H9 (cell line): Measurements from ENCODE around the gene ACTL7A. TPM values are rescaled to one million over a fixed set of nuclear protein-coding genes. Genes with fewer than 3 reads are reported as not detected.

Experiments used
- DNase-seq: peaks from one replicate; pipeline ENCODE4 v3.0.0-alpha.2; 2017
- H2AFZ ChIP-seq: one replicate; pipeline ENCODE4 v1.6.1; 2013; ENCODE audit warnings: mild to moderate bottlenecking, low read length, control low read depth, moderate library complexity
- H2AK5ac ChIP-seq: 2 replicates; pipeline ENCODE4 v1.6.1; 2013; ENCODE audit warnings: low read length, control low read depth, mixed read lengths; ENCODE audit not compliant: insufficient read length
- H2BK120ac ChIP-seq: one replicate; pipeline ENCODE4 v1.6.1; 2013; ENCODE audit warnings: low read depth, mild to moderate bottlenecking, low read length, control low read depth, inconsistent platforms; ENCODE audit not compliant: poor library complexity, severe bottlenecking
- H2BK12ac ChIP-seq: 2 replicates; pipeline ENCODE4 v1.6.1; 2013; ENCODE audit warnings: low read length, control low read depth, mixed read lengths, low read depth; ENCODE audit not compliant: insufficient read length
- H2BK15ac ChIP-seq: 2 replicates; pipeline ENCODE4 v1.6.1; 2013; ENCODE audit warnings: low read depth, low read length, control low read depth
- H2BK20ac ChIP-seq: one replicate; pipeline ENCODE4 v1.6.1; 2013; ENCODE audit warnings: low read depth, mild to moderate bottlenecking, low read length, control low read depth, inconsistent platforms; ENCODE audit not compliant: poor library complexity, severe bottlenecking
- H2BK5ac ChIP-seq: 2 replicates; pipeline ENCODE4 v1.6.1; 2013; ENCODE audit warnings: low read length, control low read depth, mixed read lengths; ENCODE audit not compliant: insufficient read length
- H3K14ac ChIP-seq: 2 replicates; pipeline ENCODE4 v1.6.1; 2013; ENCODE audit warnings: low read length, control low read depth; ENCODE audit not compliant: insufficient read depth
- H3K18ac ChIP-seq: 2 replicates; pipeline ENCODE4 v1.6.1; 2013; ENCODE audit warnings: low read depth, mild to moderate bottlenecking, mixed read lengths, low read length, control low read depth; ENCODE audit not compliant: insufficient read length
- H3K23ac ChIP-seq: 2 replicates; pipeline ENCODE4 v1.6.1; 2013; ENCODE audit warnings: low read length, control low read depth, mixed read lengths, low read depth; ENCODE audit not compliant: insufficient read length
- H3K23me2 ChIP-seq: 2 replicates; pipeline ENCODE4 v1.6.1; 2013; ENCODE audit warnings: low read depth, mild to moderate bottlenecking, mixed read lengths, low read length, control low read depth; ENCODE audit not compliant: insufficient read length, poor library complexity, severe bottlenecking
- H3K27ac ChIP-seq: 2 replicates; pipeline ENCODE4 v1.5.1; 2013; ENCODE audit warnings: low read length, control low read depth, mixed read lengths, low read depth; ENCODE audit not compliant: insufficient read length
- H3K27me3 ChIP-seq: 2 replicates; pipeline ENCODE4 v1.6.1; 2013; ENCODE audit warnings: low read length, control low read depth, inconsistent platforms; ENCODE audit not compliant: insufficient read depth
- H3K4ac ChIP-seq: 2 replicates; pipeline ENCODE4 v1.6.1; 2013; ENCODE audit warnings: low read depth, mild to moderate bottlenecking, control low read depth, inconsistent platforms, low read length, moderate library complexity
- H3K4me1 ChIP-seq: 2 replicates; pipeline ENCODE4 v1.6.1; 2013; ENCODE audit warnings: low read length, control low read depth, inconsistent platforms; ENCODE audit not compliant: insufficient read depth
- H3K4me2 ChIP-seq: 2 replicates; pipeline ENCODE4 v1.6.1; 2013; ENCODE audit warnings: low read length, control low read depth, mixed read lengths; ENCODE audit not compliant: insufficient read length, insufficient read depth
- H3K56ac ChIP-seq: 2 replicates; pipeline ENCODE4 v1.6.1; 2013; ENCODE audit warnings: low read depth, mild to moderate bottlenecking, mixed read lengths, low read length, control low read depth; ENCODE audit not compliant: insufficient read length
- H3K79me1 ChIP-seq: 2 replicates; pipeline ENCODE4 v1.6.1; 2013; ENCODE audit warnings: low read depth, mild to moderate bottlenecking, moderate library complexity, low read length, control low read depth, inconsistent platforms; ENCODE audit not compliant: insufficient read depth, poor library complexity, severe bottlenecking
- H3K79me2 ChIP-seq: 2 replicates; pipeline ENCODE4 v1.6.1; 2013; ENCODE audit warnings: low read length, control low read depth, inconsistent platforms; ENCODE audit not compliant: insufficient read depth
- H3K9ac ChIP-seq: 2 replicates; pipeline ENCODE4 v1.6.1; 2013; ENCODE audit warnings: low read length, control low read depth, mixed read lengths; ENCODE audit not compliant: insufficient read length; ENCODE audit errors: extremely low read depth
- H3K9me3 ChIP-seq: one replicate; pipeline ENCODE4 v1.6.1; 2013; ENCODE audit warnings: low read depth, low read length, inconsistent platforms; ENCODE audit not compliant: control insufficient read depth
- H3T11ph ChIP-seq: one replicate; pipeline ENCODE4 v1.6.1; 2013; ENCODE audit warnings: mild to moderate bottlenecking, low read length, control low read depth, inconsistent platforms
- H4K20me1 ChIP-seq: one replicate; pipeline ENCODE4 v1.6.1; 2013; ENCODE audit not compliant: control insufficient read depth, insufficient read length, insufficient read depth
- H4K5ac ChIP-seq: 2 replicates; pipeline ENCODE4 v1.6.1; 2013; ENCODE audit warnings: low read depth, mild to moderate bottlenecking, mixed read lengths, low read length, control low read depth; ENCODE audit not compliant: insufficient read length
- H4K8ac ChIP-seq: replicated peaks from 2 replicates; pipeline ENCODE4 v1.6.1; 2013; ENCODE audit warnings: low read length, control low read depth, mixed read lengths, low read depth; ENCODE audit not compliant: insufficient read length
- H4K91ac ChIP-seq: 2 replicates; pipeline ENCODE4 v1.6.1; 2013; ENCODE audit warnings: low read depth, mild to moderate bottlenecking, moderate library complexity, mixed read lengths, low read length, control low read depth; ENCODE audit not compliant: insufficient read length
- H3K27ac Mint-ChIP-seq, 3 experiments: 2 replicates in 2 of 3; 3 replicates in 1 of 3; pipeline ENCODE4 v1.8.0; 2020 to 2021; ENCODE audit warnings: mixed read lengths in 3 of 3, mild to moderate bottlenecking in 1 of 3, moderate library complexity in 1 of 3
- H3K27me3 Mint-ChIP-seq: 2 replicates; pipeline ENCODE4 v1.8.0; 2021; ENCODE audit warnings: low read depth, mild to moderate bottlenecking, moderate library complexity, mixed read lengths
- H3K36me3 Mint-ChIP-seq, 3 experiments: 2 replicates in 2 of 3; 3 replicates in 1 of 3; pipeline ENCODE4 v1.8.0; 2020 to 2021; ENCODE audit warnings: low read depth in 3 of 3, mixed read lengths in 3 of 3; ENCODE audit not compliant: insufficient read depth in 1 of 3
- H3K4me1 Mint-ChIP-seq, 2 experiments: 2 replicates each; pipeline ENCODE4 v1.8.0; 2020; ENCODE audit warnings: mixed read lengths in 2 of 2
- H3K4me3 Mint-ChIP-seq, 2 experiments: 2 replicates in 1 of 2; 3 replicates in 1 of 2; pipeline ENCODE4 v1.8.0; 2020 to 2021; ENCODE audit warnings: mild to moderate bottlenecking in 2 of 2, mixed read lengths in 2 of 2, moderate library complexity in 1 of 2
- H3K9me3 Mint-ChIP-seq, 2 experiments: 2 replicates in 1 of 2; 3 replicates in 1 of 2; pipeline ENCODE4 v1.8.0; 2020; ENCODE audit warnings: mild to moderate bottlenecking in 2 of 2, mixed read lengths in 2 of 2, moderate library complexity in 1 of 2
- CTCF ChIP-seq: fragments of 200-600 bp; sonication (generic); conservative IDR thresholded peaks from 3 replicates; pipeline ENCODE4 v1.8.0; 2021; ENCODE audit warnings: antibody characterized with exemption, mild to moderate bottlenecking
- WGBS: extraction: QIAGEN DNeasy Blood & Tissue Kit; methylation state at CpG from one replicate; pipeline ENCODE4 v1.1.7; 2013; ENCODE audit warnings: missing lambda C conversion rate, low lambda C conversion rate, mixed read lengths; ENCODE audit not compliant: insufficient read length; ENCODE audit errors: extremely low coverage; 5-methylcytosine and 5-hydroxymethylcytosine counted together
- long read RNA-seq: library from polyadenylated mRNA; unstranded; transcript quantifications from one replicate; pipeline ENCODE4 v2.0.0, GENCODE V29; 2020
- total RNA-seq: library from RNA; stranded (reverse); gene quantifications from 2 replicates; pipeline ENCODE4 v1.2.1, GENCODE V29; 2021

Gene ACTL7A
- total RNA-seq = not detected in 2 replicates
- long read RNA-seq = 0 reads

GRCh38 chr9:108861997-108862396 lies at the start of gene ACTL7A:
Gene ACTL7A, plus strand, starts transcription at chr9:108862266. Its CDS starts 57 bp downstream, at chr9:108862323.
- H3K18ac ChIP-seq = no peak within 1 kb of the TSS
- H3K4ac ChIP-seq = no peak within 1 kb of the TSS
- no peaks in the 10 kb centered on the region for H4K20me1 ChIP-seq
- no peak for TF ChIP-seq CTCF
- no peaks in the 10 kb centered on the region; the same call in 1 of the 2 replicates for H3K27me3 Mint-ChIP-seq
- no peak within 1 kb of the TSS for H3K4me3 Mint-ChIP-seq
- no peaks in the 10 kb centered on the region for H3K27me3 ChIP-seq
- H3K9me3 ChIP-seq = no peaks in the 10 kb centered on the region
- no peak within 1 kb of the TSS for H2AK5ac ChIP-seq
- no peak within 1 kb of the TSS for H3K14ac ChIP-seq
- H3K23me2 ChIP-seq = no peaks in the 10 kb centered on the region
- H2AFZ ChIP-seq = no peak within 1 kb of the TSS
- H2BK20ac ChIP-seq = no peak within 1 kb of the TSS
- no peak within 1 kb of the TSS for H2BK120ac ChIP-seq
- H4K91ac ChIP-seq = no peak within 1 kb of the TSS
- no peak within 1 kb of the TSS for H4K5ac ChIP-seq
- H3K23ac ChIP-seq = no peak within 1 kb of the TSS
- no CpG with 5 or more reads among the region's 3 CpGs for WGBS
- H3K79me1 ChIP-seq = no peaks in the 10 kb centered on the region
- no peak within 1 kb of the TSS for H4K8ac ChIP-seq
- H2BK5ac ChIP-seq = no peak within 1 kb of the TSS
- peaks cover 0 to 4% (median 0%) of the 10 kb centered on the region in 3 experiments; a peak in 1 of 7 replicates for H3K36me3 Mint-ChIP-seq
- H3K9ac ChIP-seq = no peak within 1 kb of the TSS
- H3K27ac ChIP-seq = no peak within 1 kb of the TSS
- no peak within 1 kb of the TSS for H3K4me2 ChIP-seq
- no peaks in the 10 kb centered on the region for H3K4me1 Mint-ChIP-seq
- no peak for DNase-seq
- H2BK12ac ChIP-seq = no peak within 1 kb of the TSS
- H3K27ac Mint-ChIP-seq = no peak within 1 kb of the TSS
- H3K56ac ChIP-seq = no peak within 1 kb of the TSS
- no peaks in the 10 kb centered on the region for H3K4me1 ChIP-seq
- no peaks in the 10 kb centered on the region for H3K9me3 Mint-ChIP-seq
- H3K79me2 ChIP-seq = no peaks in the 10 kb centered on the region
- no peak within 1 kb of the TSS for H2BK15ac ChIP-seq
- H3T11ph ChIP-seq = no peak within 1 kb of the TSS
